ENCODE results near the gene RASSF3.

The RASSF3 gene

GRCh38 chr12:64706857-64707256 lies 96.6 kb downstream of the RASSF3 start:
- H3K36me3 ChIP-seq (ENCODE audit: control insufficient read depth in 1 of 2, insufficient read depth in 2 of 2, low read length in 2 of 2), result no peaks in the 10 kb centered on the region
- no CpG with 5 or more reads among the region's 5 CpGs for WGBS (ENCODE audit: extremely low coverage, insufficient coverage, insufficient read length)
- H3K18ac ChIP-seq (ENCODE audit: low read length), result no peak overlapping the region
- H2AFZ ChIP-seq (ENCODE audit: insufficient read depth, low read length, poor library complexity), result no peak overlapping the region
- H3K79me2 ChIP-seq (ENCODE audit: control insufficient read depth, insufficient read depth, low read length, poor library complexity), result no peaks in the 10 kb centered on the region
- DNase-seq, result no peak
- no peak overlapping the region for H3K4ac ChIP-seq (ENCODE audit: low read depth, low read length)
- no peaks in the 10 kb centered on the region for H3K27me3 ChIP-seq (ENCODE audit: insufficient read depth, low read length)
- no peak overlapping the region for H3K4me2 ChIP-seq (ENCODE audit: low read length)
- no peak overlapping the region for H3K27ac ChIP-seq (ENCODE audit: low read depth, low read length)
- no peak overlapping the region for H2AK5ac ChIP-seq (ENCODE audit: low read length)
- no peak overlapping the region for H3K23ac ChIP-seq (ENCODE audit: low read length)
- peaks cover 5 to 9% of the 10 kb centered on the region in 2 experiments for H3K4me1 ChIP-seq (ENCODE audit: control insufficient read depth in 1 of 2, insufficient read depth in 2 of 2, low read length in 2 of 2)
- H4K8ac ChIP-seq (ENCODE audit: low read depth, low read length), result no peak overlapping the region
- no peak overlapping the region for H4K12ac ChIP-seq (ENCODE audit: low read depth, low read length)
- no peaks in the 10 kb centered on the region for H3K9me3 ChIP-seq (ENCODE audit: insufficient read depth, low read depth, low read length)
- H3K9ac ChIP-seq (ENCODE audit: low read length), result no peak overlapping the region
- no peaks in the 10 kb centered on the region for H3K79me1 ChIP-seq (ENCODE audit: low read length)
- no peak overlapping the region for H4K91ac ChIP-seq (ENCODE audit: low read depth, low read length)
- no peak overlapping the region for H2BK5ac ChIP-seq (ENCODE audit: low read depth, low read length, poor library complexity)
- no peak overlapping the region for H3K4me3 ChIP-seq (ENCODE audit: low read depth, low read length)
- no peak overlapping the region for H3K14ac ChIP-seq (ENCODE audit: low read length)
- H2BK120ac ChIP-seq (ENCODE audit: insufficient read depth, low read length, poor library complexity), result no peak overlapping the region
- no peak overlapping the region for H2BK12ac ChIP-seq (ENCODE audit: low read length)

GRCh38 chr12:64707362-64707761 lies 97.1 kb downstream of the RASSF3 start:
- H2BK12ac ChIP-seq (ENCODE audit: low read length), result no peak overlapping the region
- H3K36me3 ChIP-seq (ENCODE audit: control insufficient read depth in 1 of 2, insufficient read depth in 2 of 2, low read length in 2 of 2), result no peaks in the 10 kb centered on the region
- no peak overlapping the region for H3K27ac ChIP-seq (ENCODE audit: low read depth, low read length)
- no peak overlapping the region for H2AK5ac ChIP-seq (ENCODE audit: low read length)
- no peak overlapping the region for H3K4me2 ChIP-seq (ENCODE audit: low read length)
- no peak overlapping the region for H2AFZ ChIP-seq (ENCODE audit: insufficient read depth, low read length, poor library complexity)
- no peak overlapping the region for H4K12ac ChIP-seq (ENCODE audit: low read depth, low read length)
- H3K9me3 ChIP-seq (ENCODE audit: insufficient read depth, low read depth, low read length), result no peaks in the 10 kb centered on the region
- peak; percentile 19 to 43 for DNase-seq
- H3K4me1 ChIP-seq (ENCODE audit: control insufficient read depth in 1 of 2, insufficient read depth in 2 of 2, low read length in 2 of 2), result peaks cover 5 to 9% of the 10 kb centered on the region in 2 experiments
- no peak overlapping the region for H2BK120ac ChIP-seq (ENCODE audit: insufficient read depth, low read length, poor library complexity)
- no peaks in the 10 kb centered on the region for H3K79me1 ChIP-seq (ENCODE audit: low read length)
- H3K23ac ChIP-seq (ENCODE audit: low read length), result no peak overlapping the region
- no peak overlapping the region for H3K14ac ChIP-seq (ENCODE audit: low read length)
- no peak overlapping the region for H3K4me3 ChIP-seq (ENCODE audit: low read depth, low read length)
- no peak overlapping the region for H3K4ac ChIP-seq (ENCODE audit: low read depth, low read length)
- H4K8ac ChIP-seq (ENCODE audit: low read depth, low read length), result no peak overlapping the region
- H3K9ac ChIP-seq (ENCODE audit: low read length), result no peak overlapping the region
- H4K91ac ChIP-seq (ENCODE audit: low read depth, low read length), result no peak overlapping the region
- no CpG with 5 or more reads among the region's 4 CpGs for WGBS (ENCODE audit: extremely low coverage, insufficient coverage, insufficient read length)
- H3K27me3 ChIP-seq (ENCODE audit: insufficient read depth, low read length), result no peaks in the 10 kb centered on the region
- H3K18ac ChIP-seq (ENCODE audit: low read length), result no peak overlapping the region
- H3K79me2 ChIP-seq (ENCODE audit: control insufficient read depth, insufficient read depth, low read length, poor library complexity), result no peaks in the 10 kb centered on the region
- H2BK5ac ChIP-seq (ENCODE audit: low read depth, low read length, poor library complexity), result no peak overlapping the region

GRCh38 chr12:64707926-64708325 lies 97.6 kb downstream of the RASSF3 start:
- Histone ChIP-seq H3K9ac (ENCODE audit: low read length) (no peak overlapping the region), H3K14ac (ENCODE audit: low read length) (no peak overlapping the region), H3K18ac (ENCODE audit: low read length) (no peak overlapping the region), H2AFZ (ENCODE audit: insufficient read depth, low read length, poor library complexity) (no peak overlapping the region), H3K79me2 (ENCODE audit: control insufficient read depth, insufficient read depth, low read length, poor library complexity) (no peaks in the 10 kb centered on the region), H3K79me1 (ENCODE audit: low read length) (no peaks in the 10 kb centered on the region), H3K36me3 (ENCODE audit: control insufficient read depth in 1 of 2, insufficient read depth in 2 of 2, low read length in 2 of 2) (no peaks in the 10 kb centered on the region), H3K4me2 (ENCODE audit: low read length) (no peak overlapping the region), H4K12ac (ENCODE audit: low read depth, low read length) (no peak overlapping the region), H3K27ac (ENCODE audit: low read depth, low read length) (no peak overlapping the region), H3K4ac (ENCODE audit: low read depth, low read length) (no peak overlapping the region), H2AK5ac (ENCODE audit: low read length) (no peak overlapping the region), H3K4me3 (ENCODE audit: low read depth, low read length) (no peak overlapping the region), H4K91ac (ENCODE audit: low read depth, low read length) (no peak overlapping the region), H3K23ac (ENCODE audit: low read length) (no peak overlapping the region), H3K9me3 (ENCODE audit: insufficient read depth, low read depth, low read length) (no peaks in the 10 kb centered on the region), H3K27me3 (ENCODE audit: insufficient read depth, low read length) (no peaks in the 10 kb centered on the region), H2BK120ac (ENCODE audit: insufficient read depth, low read length, poor library complexity) (no peak overlapping the region), H3K4me1 (ENCODE audit: control insufficient read depth in 1 of 2, insufficient read depth in 2 of 2, low read length in 2 of 2) (peaks cover 5 to 9% of the 10 kb centered on the region in 2 experiments), H4K8ac (ENCODE audit: low read depth, low read length) (no peak overlapping the region), H2BK12ac (ENCODE audit: low read length) (no peak overlapping the region), H2BK5ac (ENCODE audit: low read depth, low read length, poor library complexity) (no peak overlapping the region)
- whole genome bisulfite sequencing (ENCODE audit: extremely low coverage, insufficient coverage, insufficient read length), result no CpG with 5 or more reads among the region's 2 CpGs
- no peak for DNase-seq

- Histone ChIP-seq H3K36me3 (ENCODE audit: control insufficient read depth in 1 of 2, insufficient read depth in 2 of 2, low read length in 2 of 2) (peaks cover 0 to under 1% of the 10 kb centered on the region in 2 experiments), H3K79me2 (ENCODE audit: control insufficient read depth, insufficient read depth, low read length, poor library complexity) (no peaks in the 10 kb centered on the region), H3K79me1 (ENCODE audit: low read length) (no peaks in the 10 kb centered on the region), H3K4ac (ENCODE audit: low read depth, low read length) (no peak overlapping the region), H3K4me2 (ENCODE audit: low read length) (no peak overlapping the region), H2AFZ (ENCODE audit: insufficient read depth, low read length, poor library complexity) (no peak overlapping the region), H4K8ac (ENCODE audit: low read depth, low read length) (no peak overlapping the region), H3K18ac (ENCODE audit: low read length) (no peak overlapping the region), H3K4me3 (ENCODE audit: low read depth, low read length) (no peak overlapping the region), H3K14ac (ENCODE audit: low read length) (no peak overlapping the region), H3K9me3 (ENCODE audit: insufficient read depth, low read depth, low read length) (no peaks in the 10 kb centered on the region), H2BK12ac (ENCODE audit: low read length) (no peak overlapping the region), H3K27me3 (ENCODE audit: insufficient read depth, low read length) (no peaks in the 10 kb centered on the region), H4K12ac (ENCODE audit: low read depth, low read length) (no peak overlapping the region), H2BK120ac (ENCODE audit: insufficient read depth, low read length, poor library complexity) (no peak overlapping the region), H4K91ac (ENCODE audit: low read depth, low read length) (no peak overlapping the region), H2AK5ac (ENCODE audit: low read length) (no peak overlapping the region), H3K23ac (ENCODE audit: low read length) (no peak overlapping the region), H3K9ac (ENCODE audit: low read length) (no peak overlapping the region), H2BK5ac (ENCODE audit: low read depth, low read length, poor library complexity) (no peak overlapping the region), H3K4me1 (ENCODE audit: control insufficient read depth in 1 of 2, insufficient read depth in 2 of 2, low read length in 2 of 2) (peaks cover 5 to 9% of the 10 kb centered on the region in 2 experiments), H3K27ac (ENCODE audit: low read depth, low read length) (no peak overlapping the region)
- no CpG with 5 or more reads among the region's 2 CpGs for WGBS (ENCODE audit: extremely low coverage, insufficient coverage, insufficient read length)
- no peak for DNase-seq
These were observed 99.1 kb downstream of the RASSF3 start for GRCh38 chr12:64709429-64709828.
